T-helper 22 cell (primary cell): ENCODE results near the gene RNF44.
"Not testable (repeated sequence)": the region's sequence is repeated elsewhere in the genome, so short reads cannot be mapped to it uniquely, and the experiment has no call there.

Experiments
- DNase-seq: peaks from one replicate; pipeline ENCODE4 v3.0.0-alpha.2; 2020; ENCODE audit warnings: low read depth

Gene RNF44

GRCh38 chr5:176552332-176552869 lies 15.2 kb upstream of the RNF44 start:
- DNase-seq, result no peak

DNA sequence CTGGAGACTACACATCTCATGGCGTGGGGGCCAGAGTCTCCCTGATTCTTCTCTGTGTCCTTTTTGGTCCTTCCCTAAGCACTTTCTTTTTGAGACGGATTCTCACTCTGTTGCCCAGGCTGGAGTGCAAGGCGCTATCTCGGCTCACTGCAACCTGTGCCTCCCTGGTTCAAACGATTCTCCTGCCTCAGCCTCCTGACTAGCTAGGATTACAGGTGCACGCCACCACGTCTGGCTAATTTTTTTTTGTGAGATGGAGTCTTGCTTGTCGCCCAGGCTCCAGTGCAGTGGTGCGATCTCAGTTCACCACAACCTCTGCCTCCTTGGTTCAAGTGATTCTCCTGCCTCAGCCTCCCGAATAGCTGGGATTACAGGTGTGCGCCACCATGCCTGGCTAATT lies 13.7 kb upstream of the RNF44 start:
- not testable (repeated sequence) for DNase-seq

DNA sequence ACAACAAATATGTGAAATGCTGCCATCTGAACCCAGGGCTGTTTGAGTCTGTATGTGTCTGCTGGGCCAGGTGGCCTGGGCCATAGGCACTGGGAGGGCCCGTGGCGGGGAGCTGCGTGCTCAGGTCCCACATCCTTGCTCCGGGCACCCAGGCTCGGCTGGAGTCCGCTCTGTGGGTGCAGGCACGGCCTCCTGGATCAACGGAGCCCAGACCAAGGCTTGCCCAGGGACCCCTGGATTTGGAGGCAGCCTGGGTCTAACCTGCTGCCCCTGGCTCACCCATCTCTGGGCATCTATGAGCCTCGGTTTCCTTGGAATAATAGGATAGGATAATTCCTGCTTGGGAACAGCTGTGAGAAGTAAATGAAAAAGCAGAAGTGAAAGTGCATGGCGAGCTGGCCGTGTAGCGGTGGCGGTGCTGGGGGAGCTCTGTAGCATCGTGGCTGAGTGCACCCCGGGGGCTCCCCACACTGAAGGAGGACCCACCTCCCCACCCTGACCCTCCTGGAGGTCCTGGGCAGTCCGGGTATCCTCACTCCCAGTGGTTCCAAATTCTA lies 13.2 kb upstream of the RNF44 start:
- no peak for DNase-seq

DNA sequence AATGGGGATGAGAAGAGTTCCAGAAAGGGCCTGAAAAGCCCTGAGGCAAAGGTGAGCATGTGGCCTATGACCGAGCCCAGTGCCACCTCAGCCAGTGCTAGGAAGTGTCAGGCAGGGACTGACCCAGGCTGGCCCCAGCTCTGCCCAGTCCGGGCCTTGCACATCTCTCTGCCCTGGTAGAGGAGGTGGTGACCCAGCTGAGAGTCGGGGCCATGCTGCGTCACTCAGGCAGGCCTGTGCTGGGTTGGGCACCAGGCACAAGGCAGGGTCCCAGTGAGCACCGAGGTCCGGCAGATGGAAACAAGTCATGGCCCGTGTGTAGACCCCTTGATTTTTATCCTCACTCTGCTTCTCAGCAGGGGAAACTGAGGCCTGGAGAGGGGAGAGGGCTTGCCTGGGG lies 12.7 kb upstream of the RNF44 start:
- no peak for DNase-seq

GRCh38 chr5:176548967-176549444 lies 11.8 kb upstream of the RNF44 start, which contains the start of gene CDHR2:
Gene CDHR2, plus strand, starts transcription at chr5:176549342. Its CDS starts 16,011 bp downstream, at chr5:176565353.
- DNase-seq, result no peak

DNA sequence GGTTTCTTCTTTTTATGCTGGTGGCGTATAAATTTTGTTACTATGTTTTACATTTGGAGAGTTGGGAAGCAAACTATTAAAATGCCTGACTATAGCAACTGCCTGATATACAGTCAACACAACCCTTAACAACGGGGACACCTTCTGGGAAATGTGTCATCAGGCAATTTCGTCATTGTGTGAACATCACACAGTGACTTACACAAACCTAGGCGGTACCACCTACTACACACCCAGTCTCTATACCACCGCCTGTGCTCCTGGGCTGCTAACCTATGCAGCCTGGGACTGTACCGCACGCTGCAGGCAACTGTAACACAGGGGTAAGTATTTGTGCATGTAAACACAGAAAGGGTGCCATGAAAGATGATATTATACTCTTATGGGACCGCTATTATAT lies 10.6 kb upstream of the RNF44 start:
- no peak for DNase-seq

DNA sequence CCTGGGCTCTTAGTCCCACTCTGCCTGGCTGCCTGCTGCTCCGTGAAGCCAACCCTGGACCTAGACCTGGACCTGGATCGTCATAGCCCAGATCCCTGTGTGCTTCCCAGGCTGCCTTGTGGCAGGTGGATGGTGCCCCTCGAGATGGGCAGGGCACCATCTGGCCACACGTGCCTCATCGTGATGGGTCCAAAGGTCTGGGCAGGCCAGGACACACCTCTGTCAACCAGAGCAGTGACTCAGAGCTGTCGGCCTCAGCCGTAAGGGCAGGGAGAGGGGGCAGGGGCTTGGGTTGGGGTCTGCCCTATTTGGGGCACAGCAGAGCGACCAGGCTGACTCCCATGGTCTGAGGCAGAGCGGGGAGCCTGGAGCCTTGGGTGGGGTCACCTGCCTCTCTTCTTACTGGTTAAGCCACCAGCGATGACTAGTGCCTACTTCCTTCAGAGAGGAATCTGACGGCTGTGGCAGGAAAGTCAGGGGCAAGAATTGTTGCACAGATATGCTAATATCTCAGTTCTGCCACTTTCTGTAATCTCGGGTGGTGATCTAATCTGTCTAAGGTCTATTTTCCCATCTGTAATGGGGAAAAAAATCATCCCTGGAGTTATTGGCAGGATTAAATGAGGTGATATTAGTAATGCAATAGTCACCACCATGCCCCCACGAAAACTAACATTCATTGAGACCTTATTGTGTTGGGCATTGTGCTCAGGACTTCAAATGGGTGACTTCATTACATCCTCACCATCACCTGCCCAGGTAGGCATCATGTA lies 8.7 kb upstream of the RNF44 start:
- no peak for DNase-seq

DNA sequence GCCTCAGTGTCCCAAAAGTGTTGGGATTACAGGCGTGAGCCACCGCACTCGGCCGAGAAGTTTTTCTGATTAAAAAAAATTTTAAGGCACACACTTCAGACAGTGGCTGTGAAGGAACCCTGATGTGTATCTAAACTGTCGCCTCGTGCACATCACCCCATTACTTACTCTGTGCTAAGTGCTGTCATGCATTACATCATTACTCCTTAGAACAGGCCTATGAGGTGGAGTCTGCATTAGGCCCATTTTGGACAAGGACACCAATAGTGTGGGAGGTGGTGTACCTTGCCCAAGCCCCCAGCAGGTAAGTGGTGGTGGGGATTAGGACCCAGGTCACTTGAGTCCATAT lies 8.2 kb upstream of the RNF44 start:
- no peak for DNase-seq

- DNase-seq, result peak; percentile 58
Measured at GRCh38 chr5:176543428-176544182, 6.4 kb upstream of the RNF44 start.

DNA sequence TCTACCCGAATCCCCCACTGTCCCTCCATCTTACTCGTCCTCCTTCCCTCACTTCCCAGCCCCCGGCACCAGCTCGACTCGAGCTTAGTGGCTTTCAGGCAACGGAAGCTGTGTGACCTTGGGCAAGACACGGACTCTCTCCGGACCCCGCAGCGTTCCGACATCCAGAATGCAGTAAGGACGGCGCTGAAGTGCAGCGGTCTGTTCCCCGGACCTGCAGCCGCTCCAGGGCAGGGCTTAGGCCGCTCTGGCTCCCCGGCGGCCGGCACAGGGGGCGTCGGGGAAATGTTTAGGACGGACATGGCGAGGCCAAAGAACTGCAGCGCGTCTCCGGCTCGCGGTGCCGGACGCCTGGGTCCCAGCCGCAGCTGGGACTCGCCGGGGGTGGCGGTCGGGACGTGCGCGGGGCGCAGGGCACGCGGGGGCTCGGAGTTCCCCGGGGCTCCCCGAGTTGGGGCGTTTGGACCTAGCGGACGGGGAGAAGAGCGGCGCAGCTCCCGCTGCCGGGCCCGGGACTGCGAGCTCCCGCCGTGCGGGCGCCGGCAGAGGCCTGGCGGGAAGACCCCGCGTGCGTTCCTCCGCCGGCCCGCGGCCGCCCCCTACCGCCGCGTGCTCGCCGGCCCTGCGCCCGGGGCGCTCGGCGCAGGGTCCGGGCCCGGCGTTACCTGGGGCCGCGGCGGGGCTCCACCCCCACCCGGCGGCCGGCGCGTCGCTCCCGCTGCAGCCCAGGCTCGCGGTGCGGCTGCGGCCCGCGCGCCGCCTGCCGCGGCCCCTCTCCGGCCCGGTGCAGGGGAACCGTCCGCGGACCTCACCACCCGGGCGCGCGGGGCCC lies 5.6 kb upstream of the RNF44 start:
- peak; percentile 30 for DNase-seq

GRCh38 chr5:176542135-176542595 lies 5.0 kb upstream of the RNF44 start:
- DNase-seq, result peak; percentile 55

DNA sequence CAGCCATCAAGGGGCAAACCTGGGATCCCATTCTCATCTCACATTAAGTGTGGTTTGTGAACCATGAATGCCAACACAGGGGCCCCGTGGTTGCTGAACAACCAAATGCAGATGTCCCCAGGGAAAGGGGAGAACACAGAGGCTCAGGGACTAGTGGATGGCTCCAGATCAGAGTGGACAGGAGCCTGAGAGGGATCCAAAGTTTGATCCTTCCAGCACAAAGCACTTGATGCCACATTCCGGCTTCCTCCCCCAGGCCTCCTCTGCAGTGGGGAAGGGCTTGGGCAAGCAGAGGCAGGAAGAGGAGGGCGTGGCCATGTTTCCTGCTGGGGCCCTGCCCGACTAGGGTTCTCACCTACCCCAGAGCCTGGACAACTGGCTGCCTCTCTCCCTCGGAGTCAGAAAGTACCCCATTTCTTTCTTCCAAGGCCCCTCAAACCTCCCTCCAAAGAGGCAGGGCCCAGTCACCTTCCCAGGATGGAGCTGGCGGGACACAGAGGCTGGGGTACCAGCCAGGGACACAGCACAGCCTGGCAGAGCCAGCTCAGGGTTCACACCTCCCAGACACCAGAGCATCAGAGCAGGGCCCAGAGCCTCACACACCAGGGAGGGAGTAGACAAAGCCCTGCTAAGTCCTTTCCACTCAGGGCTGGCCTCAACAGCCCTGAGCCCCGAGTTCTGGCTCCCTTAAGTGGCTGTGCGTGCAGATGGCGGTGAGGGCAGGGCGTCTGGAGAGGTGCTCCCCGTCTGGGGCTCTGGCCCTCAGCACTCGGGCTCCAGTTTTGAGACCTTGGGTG lies 4.3 kb upstream of the RNF44 start:
- peak; percentile 68 for DNase-seq

DNA sequence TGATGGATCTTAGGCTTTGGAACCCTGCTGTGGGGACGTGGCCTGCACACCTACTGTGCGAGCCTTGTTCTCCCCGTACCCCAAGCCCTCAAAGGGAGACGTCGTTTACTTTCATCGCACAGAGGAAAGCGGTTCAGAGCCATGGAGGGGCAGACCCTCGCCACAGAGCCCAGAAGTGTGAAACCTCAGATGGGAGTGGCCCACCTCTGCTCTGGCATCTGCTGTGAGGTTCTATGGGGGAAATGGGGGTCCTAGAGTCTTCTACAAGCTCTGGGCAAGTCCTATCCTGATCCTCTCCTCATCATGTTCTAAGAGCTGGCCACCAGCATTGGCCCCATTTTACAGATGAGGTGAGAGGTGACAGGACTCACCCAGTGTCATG lies 3.7 kb upstream of the RNF44 start:
- DNase-seq, result no peak

- DNase-seq, result no peak
Measured at GRCh38 chr5:176540476-176540899, 3.3 kb upstream of the RNF44 start.

DNA sequence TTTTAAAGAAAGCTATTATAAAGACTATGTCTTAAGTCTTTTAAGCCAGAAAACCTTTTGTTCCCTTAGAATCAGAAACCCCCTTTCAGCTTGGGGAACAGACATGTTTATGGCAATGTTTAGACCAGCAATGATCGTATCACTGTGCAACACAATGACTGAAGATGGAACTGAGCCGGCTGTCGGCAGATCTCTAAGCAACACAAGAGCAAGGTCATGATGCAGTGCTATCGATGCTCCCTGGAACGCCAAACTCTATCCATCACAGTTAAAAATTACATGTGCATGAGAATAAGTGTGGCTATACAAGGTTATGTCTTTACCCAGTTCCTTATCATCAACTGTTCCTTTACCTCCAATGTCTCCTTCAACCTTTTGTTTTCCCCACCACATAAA lies 1.8 kb upstream of the RNF44 start:
- DNase-seq, result no peak

GRCh38 chr5:176538230-176538988 lies 1.2 kb upstream of the RNF44 start:
- no peak for DNase-seq

DNA sequence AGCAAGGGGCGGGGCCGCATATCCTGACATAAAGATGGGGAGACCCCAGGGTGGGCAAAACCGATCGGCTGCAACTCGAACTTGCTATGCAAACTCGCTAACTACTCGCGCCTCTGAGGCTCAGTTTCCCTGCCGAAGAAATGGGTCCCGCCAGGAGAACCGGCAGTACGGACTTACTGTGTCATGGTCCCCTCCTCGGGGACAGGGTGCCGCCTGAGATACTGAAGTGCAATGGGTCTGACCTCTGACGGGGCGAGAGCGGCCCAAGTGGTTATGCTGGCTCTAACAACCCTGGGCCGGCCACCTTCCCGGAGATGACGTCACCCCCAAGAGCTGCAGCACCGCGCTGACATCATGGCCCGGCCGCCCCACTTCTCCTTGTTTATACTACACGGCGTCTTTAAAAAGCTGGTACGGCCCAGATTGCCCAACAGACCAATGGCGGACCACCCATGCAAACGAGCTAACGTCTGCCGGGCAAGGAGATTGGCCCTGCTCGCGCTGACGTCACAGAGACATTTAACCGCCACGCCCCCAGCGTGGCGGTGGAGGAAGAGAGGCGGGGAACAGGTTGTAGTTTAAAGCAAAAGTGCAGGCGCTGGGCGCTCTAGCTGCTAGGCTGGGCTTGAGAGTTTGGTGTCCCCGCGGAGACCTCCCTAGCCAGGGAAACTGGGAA lies 490 bp upstream of the RNF44 start:
- peak; percentile 98 for DNase-seq

DNA sequence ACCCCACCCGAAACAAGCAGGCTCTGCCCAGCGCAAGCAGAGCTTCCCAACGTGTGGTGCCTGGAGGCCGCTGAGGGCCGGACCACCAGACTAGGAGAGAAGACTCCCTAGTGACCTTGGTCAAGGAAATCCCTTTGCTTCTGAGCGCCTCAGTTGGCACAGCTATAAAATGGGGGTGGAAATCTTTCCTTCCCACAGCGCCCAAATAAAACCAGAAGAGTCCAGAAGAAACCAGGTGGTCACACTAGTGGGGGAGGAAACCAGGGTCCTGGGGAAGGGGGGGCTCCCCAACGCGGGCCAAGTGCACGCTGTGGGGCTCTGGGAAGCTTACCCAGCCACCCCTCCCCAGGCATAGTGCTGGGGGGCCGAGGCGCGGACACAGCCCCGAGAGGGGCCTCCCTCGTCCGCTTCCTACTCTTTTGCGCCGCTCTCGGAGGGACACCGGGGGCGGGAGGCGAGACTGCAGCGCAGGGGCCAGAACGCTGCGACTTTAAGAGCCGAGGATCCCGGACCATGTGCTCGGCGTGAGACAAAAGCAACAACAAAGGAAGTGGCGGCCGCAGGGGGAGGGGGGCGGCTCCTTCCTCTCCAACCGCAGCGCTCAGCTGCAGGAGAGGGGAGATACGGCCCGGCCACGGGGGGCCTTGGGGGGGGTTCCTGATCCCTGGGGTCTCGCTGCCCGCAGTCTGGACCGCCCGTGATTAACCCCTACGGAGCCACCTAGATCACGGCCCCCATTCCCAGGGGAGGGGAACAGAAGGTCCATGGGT lies 885 bp downstream of the RNF44 start:
- DNase-seq, result peak; percentile 81

GRCh38 chr5:176535664-176536131 lies 1.5 kb downstream of the RNF44 start:
- no peak for DNase-seq
